Left hindlimb (tissue), 1 donor: ENCODE results near the gene VDR.

Experiments
- DNase-seq: peaks from one replicate; pipeline ENCODE4 v3.0.0-alpha.2; 2018

Gene VDR

GRCh38 chr12:47867495-47867941 is 37.3 kb downstream of the VDR start:
- no peak for DNase-seq

- DNase-seq: no peak
These were observed 40.1 kb downstream of the VDR start for GRCh38 chr12:47864646-47865235.

- DNase-seq: no peak
These were observed 40.8 kb downstream of the VDR start for GRCh38 chr12:47863985-47864384.

- no peak for DNase-seq
These were observed 41.3 kb downstream of the VDR start for GRCh38 chr12:47863467-47863866.

- DNase-seq: no peak
These were observed 41.9 kb downstream of the VDR start for GRCh38 chr12:47862881-47863280.

GRCh38 chr12:47862167-47862750 is 42.5 kb downstream of the VDR start:
- no peak for DNase-seq

GRCh38 chr12:47860873-47861272 is 43.9 kb downstream of the VDR start:
- DNase-seq: no peak

GRCh38 chr12:47860279-47860841 is 44.4 kb downstream of the VDR start:
- DNase-seq: no peak

- DNase-seq: no peak
These were observed 46.1 kb downstream of the VDR start for GRCh38 chr12:47858511-47859266.

GRCh38 chr12:47856721-47857575 is 47.8 kb downstream of the VDR start:
- no peak for DNase-seq

GRCh38 chr12:47856094-47856493 is 48.7 kb downstream of the VDR start:
- no peak for DNase-seq

- DNase-seq: no peak
These were observed 49.3 kb downstream of the VDR start for GRCh38 chr12:47855502-47855901.

- DNase-seq: no peak
These were observed 50.3 kb downstream of the VDR start for GRCh38 chr12:47854531-47854930.

- DNase-seq: no peak
These were observed 52.7 kb downstream of the VDR start for GRCh38 chr12:47852096-47852571.

- DNase-seq: no peak
These were observed 53.4 kb downstream of the VDR start for GRCh38 chr12:47851303-47851952.

GRCh38 chr12:47850153-47851084 is 54.4 kb downstream of the VDR start:
- DNase-seq: no peak

- no peak for DNase-seq
These were observed 55.5 kb downstream of the VDR start for GRCh38 chr12:47849261-47849660.

- DNase-seq: no peak
These were observed 55.9 kb downstream of the VDR start for GRCh38 chr12:47848853-47849252.

- DNase-seq: no peak
These were observed 58.3 kb downstream of the VDR start for GRCh38 chr12:47846294-47846996.

GRCh38 chr12:47845081-47845480 is 59.7 kb downstream of the VDR start:
- no peak for DNase-seq
